Measurements from ENCODE around the gene UBTD2. TPM values are rescaled to one million over a fixed set of nuclear protein-coding genes. Genes with fewer than 3 reads are reported as not detected.

UBTD2 gene
- total RNA-seq, 1 donor from 2014 or later: 30.1 TPM

DNA sequence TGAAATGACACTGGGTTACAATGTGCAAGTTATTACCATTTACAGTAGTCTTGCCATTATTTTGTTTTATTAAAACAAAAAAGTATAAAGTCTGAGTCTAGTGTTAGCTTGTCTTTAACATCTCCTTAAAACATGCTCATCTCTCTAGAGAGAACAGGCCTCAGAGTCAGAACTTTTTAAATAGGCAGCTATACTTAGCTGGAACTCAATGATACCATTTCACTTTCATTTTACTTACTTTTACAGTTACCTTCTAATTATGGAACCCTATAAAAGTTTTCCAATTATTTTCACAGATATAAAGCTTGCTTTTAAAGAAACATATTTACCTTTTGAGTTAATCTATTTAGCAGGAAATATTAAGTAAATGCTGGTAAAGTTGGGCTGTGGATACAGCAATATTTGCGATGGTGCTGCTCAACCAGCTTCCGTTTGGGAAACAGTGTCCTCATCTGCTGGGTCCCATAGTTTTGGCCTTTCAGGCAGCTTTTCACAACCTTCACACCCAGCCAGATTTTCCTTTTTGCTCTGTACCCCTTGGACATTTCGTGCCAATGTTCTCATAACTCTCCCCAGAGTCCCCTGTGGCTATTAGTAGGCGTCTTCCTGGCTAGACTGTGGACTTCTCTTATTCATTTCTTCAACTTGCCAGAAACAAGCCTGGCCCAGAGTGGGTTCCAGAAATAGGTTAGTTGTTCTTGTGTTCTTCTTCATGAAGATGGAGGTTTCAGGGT, 36.3 kb upstream of the UBTD2 start:
- Histone ChIP-seq H3K36me3 (ENCODE audit: control insufficient read depth, insufficient read depth, low read length) (no peaks in the 10 kb centered on the region), H3K27me3 (ENCODE audit: control insufficient read depth, insufficient read depth, low read length) (no peaks in the 10 kb centered on the region), H3K4me3 (ENCODE audit: low read depth, low read length) (no peak overlapping the region)
- no peak for TF ChIP-seq CTCF (IDR thresholded peaks at IDR 0.05; ENCODE audit: insufficient read depth, low read length, poor library complexity, severe bottlenecking)
- no peak for DNase-seq (ENCODE audit: low read depth)

- TF ChIP-seq CTCF (IDR thresholded peaks at IDR 0.05; ENCODE audit: insufficient read depth, low read length, poor library complexity, severe bottlenecking): no peak
- H3K27me3 ChIP-seq (ENCODE audit: control insufficient read depth, insufficient read depth, low read length): no peaks in the 10 kb centered on the region
- no peak overlapping the region for H3K4me3 ChIP-seq (ENCODE audit: low read depth, low read length)
- no peaks in the 10 kb centered on the region for H3K36me3 ChIP-seq (ENCODE audit: control insufficient read depth, insufficient read depth, low read length)
- no peak for DNase-seq (ENCODE audit: low read depth)
Observed at GRCh38 chr5:172315587-172316493, 32.3 kb upstream of the UBTD2 start.

DNA sequence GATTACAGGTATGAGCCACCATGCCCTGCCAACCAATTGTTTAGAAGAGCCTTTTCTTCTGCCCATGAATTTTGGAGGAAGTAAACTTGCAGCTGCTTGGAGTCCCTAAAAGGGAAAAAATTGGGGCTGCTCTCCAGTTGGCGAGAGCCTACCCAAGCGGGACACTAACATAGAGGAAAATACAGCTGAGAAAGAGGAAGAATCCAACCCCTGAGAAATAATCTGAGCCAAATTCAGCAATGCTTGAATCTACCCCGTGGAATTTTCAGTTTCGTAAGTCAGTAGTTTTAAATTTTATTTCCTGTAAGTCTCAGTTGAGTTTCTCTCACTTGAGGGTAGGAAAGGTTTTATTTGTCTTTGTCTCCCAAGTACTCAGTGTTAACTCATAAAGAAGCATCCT, 30.4 kb upstream of the UBTD2 start:
- TF ChIP-seq CTCF (IDR thresholded peaks at IDR 0.05; ENCODE audit: insufficient read depth, low read length, poor library complexity, severe bottlenecking): no peak
- Histone ChIP-seq H3K4me3 (ENCODE audit: low read depth, low read length) (no peak overlapping the region), H3K27me3 (ENCODE audit: control insufficient read depth, insufficient read depth, low read length) (no peaks in the 10 kb centered on the region), H3K36me3 (ENCODE audit: control insufficient read depth, insufficient read depth, low read length) (no peaks in the 10 kb centered on the region)
- no peak for DNase-seq (ENCODE audit: low read depth)

- no peak for DNase-seq (ENCODE audit: low read depth)
- H3K36me3 ChIP-seq (ENCODE audit: control insufficient read depth, insufficient read depth, low read length): no peaks in the 10 kb centered on the region
- no peak for TF ChIP-seq CTCF (IDR thresholded peaks at IDR 0.05; ENCODE audit: insufficient read depth, low read length, poor library complexity, severe bottlenecking)
Observed at GRCh38 chr5:172312286-172312685, 28.7 kb upstream of the UBTD2 start.

DNA sequence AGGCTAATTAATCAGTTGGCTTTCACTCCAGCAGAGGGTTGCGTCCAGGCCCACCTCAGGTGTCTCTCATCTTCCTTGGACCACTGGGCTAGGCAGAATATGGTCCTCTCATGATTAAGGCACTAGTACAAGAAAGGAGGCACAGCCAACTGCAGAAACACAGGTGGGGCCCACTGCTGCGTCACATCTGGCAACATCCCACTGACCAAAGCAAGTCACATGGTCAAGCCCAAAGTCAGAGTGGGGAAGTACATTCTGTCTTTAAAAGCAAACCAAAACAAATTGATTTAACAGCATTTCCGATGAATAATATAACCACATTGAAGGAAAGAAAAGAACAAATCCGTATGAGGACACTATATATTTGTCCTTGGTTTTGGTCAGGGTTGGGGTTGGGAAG, 28.0 kb upstream of the UBTD2 start:
- H3K4me3 ChIP-seq (ENCODE audit: low read depth, low read length): no peak overlapping the region
- no peaks in the 10 kb centered on the region for H3K27me3 ChIP-seq (ENCODE audit: control insufficient read depth, insufficient read depth, low read length)
- DNase-seq (ENCODE audit: low read depth): no peak
- no peak for TF ChIP-seq CTCF (IDR thresholded peaks at IDR 0.05; ENCODE audit: insufficient read depth, low read length, poor library complexity, severe bottlenecking)
- H3K36me3 ChIP-seq (ENCODE audit: control insufficient read depth, insufficient read depth, low read length): no peaks in the 10 kb centered on the region

More at GRCh38 chr5:172312286-172312685, 28.7 kb upstream of the UBTD2 start:
- H3K4me3 ChIP-seq (ENCODE audit: low read depth, low read length): no peak overlapping the region
- no peaks in the 10 kb centered on the region for H3K27me3 ChIP-seq (ENCODE audit: control insufficient read depth, insufficient read depth, low read length)

All from kidney epithelial cell (primary cell).